HG03097 (cell line): ENCODE measurements around the gene RPP25L.

Experiments used
- ATAC-seq: cut with Tn5 transposase; IDR thresholded peaks from one replicate; pipeline ENCODE4 v1.9.1; 2021; ENCODE audit not compliant: unreplicated experiment, low FRiP score

RPP25L gene

DNA sequence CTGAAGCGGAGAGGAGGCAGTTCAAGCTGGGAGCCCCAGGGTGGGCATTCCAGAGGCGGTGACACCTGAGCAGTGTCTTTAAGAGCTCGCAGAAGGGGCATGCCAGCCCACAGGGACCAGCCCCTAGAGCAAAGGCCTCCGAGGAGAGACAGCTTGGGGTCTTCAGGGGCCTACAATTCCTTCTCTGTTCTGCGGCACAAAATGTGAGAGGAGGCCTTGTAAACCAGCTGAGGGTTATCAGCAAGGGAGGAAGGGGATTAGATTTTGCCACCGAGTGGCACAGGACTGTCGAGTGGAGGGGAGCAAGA lies 26.2 kb upstream of the RPP25L start:
- no peak for ATAC-seq

DNA sequence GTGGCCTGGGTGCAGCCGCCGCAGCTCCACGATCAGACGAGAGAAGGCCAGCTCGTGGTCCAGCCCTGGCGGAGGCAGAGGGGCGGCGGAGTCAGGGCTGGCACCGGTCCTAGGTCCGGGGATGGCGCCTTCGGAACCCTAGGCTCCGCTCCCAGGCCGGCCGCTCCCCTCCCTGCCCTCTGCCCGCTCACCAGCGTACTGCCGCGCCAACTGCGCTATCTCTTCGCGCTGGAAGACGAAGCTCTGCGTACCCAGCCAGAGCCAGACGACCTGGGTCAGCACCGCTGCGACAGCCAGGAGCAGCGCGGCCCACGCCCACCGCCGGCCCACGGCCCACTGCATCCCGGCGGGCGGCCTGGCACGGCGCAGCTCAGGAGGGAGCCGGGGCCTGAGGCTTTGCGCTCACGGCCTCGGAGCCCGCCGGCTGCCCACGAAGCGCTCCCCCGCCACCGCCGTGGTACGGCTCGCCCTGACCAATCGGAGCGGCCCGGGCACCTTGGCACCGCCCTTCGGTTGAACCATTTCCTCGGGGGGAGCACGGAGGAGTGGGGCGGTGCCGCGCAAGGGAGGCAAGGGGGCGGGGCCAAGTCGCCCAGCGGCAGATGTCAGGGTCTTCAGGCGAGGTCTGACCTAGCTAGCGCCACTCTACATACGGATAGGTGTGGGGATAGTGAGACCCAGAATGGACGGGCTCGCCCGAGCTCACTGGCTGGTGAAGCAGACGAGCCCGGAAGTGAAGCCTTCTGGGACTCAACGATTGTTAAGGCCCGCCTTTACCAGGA lies 25.6 kb upstream of the RPP25L start, which contains the start of gene SIGMAR1:
Gene SIGMAR1, minus strand, starts transcription at position 432 of the 782 bp plus-strand sequence. Its CDS starts 90 bp downstream, at position 342.
- peak; percentile 85 for ATAC-seq

DNA sequence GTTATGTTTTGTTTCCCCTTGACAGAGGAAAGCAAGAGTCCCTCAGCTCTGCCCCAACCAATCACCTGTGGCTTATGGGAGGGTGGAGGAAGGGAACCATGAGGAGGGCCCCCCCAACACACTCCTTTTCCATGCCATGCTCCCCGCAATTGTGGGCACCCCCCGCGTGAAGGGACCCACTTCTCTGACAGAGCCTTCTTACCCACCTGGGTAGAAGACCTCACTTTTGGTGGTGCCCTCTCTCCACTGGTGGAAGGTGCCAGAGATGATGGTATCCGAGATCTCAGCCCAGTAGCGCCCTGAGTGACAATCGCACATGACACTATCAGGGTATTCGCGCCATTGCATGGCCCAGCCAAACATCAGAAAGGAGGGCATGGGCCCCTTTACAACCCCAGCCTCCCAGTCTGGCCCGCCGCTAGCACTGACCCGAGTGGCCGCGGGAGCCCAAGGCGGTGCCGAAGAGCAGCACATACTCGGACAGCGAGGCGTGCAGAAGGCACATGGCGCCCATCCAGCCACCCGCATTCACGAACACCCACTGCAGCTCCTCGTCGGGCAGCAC lies 25.0 kb upstream of the RPP25L start:
- no peak for ATAC-seq

DNA sequence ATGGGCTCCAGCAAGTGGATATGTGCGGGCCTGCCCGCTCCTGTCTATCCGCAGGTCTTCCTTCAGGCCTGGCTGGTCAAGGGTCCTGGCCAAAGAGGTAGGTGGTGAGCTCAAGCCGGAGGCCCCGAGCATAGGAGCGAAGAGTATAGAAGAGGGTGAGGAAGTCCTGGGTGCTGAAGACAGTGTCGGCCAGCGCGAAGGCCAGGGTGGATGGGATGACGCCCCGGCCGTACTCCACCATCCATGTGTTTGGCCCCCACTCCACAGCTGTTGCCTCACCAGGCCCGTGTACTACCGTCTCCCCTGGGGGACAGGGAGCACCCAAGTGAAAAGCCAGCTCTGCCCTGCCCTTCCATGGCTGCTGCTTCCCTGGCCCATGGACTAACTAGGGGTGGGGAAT lies 23.7 kb upstream of the RPP25L start:
- no peak for ATAC-seq

DNA sequence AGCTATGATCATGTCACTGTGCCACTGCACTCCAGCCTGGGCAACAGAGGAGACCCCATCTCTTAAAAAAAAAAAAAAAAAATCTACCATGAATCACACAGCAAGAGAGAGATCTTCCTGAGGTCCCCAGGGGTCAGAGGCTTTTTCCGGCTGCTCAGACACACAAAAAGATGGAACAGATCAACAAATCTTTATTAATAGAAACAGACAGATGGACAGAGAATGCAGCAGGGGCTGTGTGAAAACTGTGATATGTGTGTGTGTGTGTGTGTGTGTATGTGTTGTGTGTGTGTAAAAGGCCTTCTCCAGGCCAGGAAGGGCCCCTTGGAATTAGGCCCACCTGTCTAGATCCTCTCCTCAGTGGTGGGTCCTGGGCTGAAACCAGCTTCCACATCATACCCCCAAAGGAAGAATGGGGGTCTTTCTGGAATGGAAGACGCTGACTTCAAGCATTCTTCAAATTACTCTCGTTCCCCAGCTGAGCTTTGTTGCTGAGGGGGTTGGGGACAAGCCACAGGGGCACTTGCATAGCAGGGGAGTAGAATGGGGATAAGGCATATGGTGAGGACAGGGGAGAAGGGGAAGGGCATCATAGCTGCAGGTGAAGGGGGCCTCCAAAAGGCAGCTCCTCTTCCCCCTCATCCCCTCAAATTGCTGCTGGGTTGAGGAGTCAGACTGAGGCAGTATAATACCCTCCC lies 22.8 kb upstream of the RPP25L start:
- no peak for ATAC-seq

DNA sequence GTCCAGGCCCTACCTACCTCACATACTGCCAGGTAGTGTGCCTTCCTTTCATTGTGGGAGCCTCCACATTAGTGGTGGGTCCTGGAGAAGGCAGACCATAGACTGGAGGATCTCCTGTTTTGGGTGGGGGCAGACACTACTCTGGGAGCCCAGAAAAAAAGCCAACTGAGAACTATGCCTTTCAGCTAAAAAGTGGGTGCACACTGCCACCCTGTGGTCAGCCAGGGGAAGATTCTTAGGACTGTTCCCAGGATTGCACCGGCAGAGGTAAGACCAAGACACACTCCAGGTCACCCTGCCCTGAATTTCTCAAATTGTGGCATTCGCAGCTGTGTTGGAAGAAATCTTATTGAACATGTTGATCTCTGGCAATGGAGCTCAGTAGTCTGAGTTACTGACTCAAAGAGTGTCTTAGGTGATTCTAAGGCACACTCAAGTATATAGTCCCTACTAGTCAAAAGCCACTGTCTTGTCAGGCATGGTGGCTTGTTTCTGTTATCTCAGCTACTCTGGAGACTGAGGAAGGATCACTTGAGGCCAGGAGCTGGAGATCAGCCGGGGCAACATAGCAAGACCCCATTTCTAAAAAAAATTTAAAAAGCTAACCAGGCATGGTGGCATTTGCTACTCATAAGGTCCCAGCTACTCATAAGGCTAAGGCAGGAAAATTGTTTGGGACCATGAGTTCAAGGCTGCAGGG lies 22.1 kb upstream of the RPP25L start:
- no peak for ATAC-seq

DNA sequence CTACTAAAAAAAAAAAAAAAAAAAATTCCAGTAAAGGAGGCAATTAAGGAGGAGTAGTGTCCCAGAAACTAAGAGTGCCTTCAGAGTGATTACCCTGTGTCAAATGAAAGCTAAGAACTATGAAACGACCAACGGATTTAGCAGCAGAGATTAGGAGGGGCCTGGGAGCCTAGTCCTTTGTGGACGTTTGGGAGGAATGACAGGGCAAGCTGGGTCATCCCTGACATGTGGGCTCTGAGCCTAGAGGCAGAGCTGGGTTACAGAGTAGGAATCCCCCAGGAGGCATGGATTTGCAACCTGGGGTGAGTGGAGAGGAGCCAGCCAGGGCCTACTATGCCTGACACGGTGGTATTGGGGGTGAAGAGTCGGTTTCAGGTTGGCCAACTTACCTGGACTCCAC lies 21.3 kb upstream of the RPP25L start:
- no peak for ATAC-seq

DNA sequence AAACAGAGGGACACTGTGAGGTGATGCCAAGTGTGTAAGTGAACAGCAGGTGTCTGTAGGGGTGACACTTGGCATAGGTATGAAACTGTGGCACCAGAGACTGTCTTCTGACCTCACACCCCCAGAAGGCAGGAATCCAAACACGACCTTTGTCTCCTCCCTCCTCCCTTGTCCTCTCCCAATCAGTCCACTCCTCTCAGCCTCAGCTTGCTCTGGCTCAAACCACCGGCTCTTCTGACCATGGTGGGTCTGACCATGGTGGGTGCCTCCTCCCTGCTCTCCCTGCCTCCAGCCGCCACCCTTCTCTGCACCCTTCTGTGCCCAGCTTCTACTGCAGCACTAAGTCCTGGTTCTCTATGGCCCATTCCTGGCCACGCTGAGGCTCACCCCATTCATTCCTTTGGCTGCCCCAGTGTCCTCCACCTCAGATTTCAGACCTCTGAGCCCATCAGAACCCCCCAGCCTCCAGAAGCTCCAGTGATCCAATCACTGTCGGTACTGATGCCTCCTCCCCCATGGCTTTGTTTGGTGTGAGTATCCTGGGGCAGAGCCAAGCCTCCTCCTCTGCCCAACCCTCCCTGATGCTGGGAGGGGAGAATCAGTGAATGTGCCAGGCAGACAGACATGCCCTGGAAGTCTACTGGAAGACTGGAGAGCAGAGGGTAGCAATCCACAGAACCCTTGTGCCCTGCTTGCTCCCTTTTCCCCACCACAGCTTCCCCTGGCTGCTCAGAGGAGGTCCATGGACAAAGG lies 18.7 kb upstream of the RPP25L start:
- no peak for ATAC-seq

DNA sequence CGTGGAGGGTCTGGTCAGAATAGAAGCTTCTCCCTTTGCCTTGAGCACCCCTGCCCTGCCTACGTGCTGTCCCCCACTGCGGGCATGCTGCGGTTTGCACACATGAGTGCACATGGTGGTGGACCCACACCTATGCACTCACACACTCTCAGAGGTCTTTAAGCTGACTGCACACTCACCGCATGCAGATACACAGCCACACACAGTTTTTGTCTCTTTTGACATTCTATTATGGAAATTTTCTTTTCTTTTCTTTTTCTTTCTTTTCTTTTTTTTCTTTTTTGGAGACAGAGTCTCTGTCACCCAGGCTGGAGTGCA lies 17.6 kb upstream of the RPP25L start:
- ATAC-seq, result no peak

DNA sequence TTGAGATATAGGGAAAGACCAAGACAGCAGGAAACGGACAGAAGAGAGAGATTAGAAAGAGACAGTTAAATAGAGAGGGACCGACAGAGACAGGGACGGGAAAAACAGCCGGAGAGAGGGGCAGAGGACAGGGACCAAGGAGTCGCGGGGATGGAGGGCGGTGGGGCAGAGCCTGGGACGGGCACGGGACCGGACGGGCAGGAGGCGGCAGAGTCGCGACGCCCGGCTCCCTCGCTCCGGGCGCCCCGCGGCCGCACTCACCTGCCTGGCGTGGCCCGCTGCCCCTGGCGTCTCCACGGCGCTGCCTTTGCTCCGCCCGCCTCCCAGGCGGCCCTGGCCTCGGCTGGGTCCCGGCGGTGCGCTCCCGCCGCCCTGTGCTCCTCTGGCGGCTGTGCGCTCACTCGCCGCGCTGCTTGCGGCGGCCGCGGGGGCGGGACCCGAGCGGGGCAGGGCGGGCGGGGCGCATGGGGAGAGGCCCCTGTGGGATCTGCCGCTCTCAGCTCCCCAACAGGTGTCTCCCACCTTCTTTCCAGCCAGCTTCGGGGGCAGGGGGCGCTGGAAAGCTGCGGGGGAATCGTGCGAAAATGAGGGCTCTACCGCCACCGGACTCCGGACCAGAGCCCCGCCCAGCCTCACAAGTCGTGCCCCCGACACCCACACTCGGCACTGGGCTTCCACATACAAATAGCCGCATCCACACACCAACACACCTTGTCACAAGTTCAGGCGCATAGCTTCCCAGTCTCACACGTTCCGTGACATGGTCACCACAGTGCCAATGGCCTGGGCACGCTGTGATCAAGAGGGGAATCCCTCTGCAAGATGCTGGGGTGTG lies 17.0 kb upstream of the RPP25L start, which contains the start of gene ARID3C:
Gene ARID3C, minus strand, starts transcription at position 411 of the 835 bp plus-strand sequence. CDS start 1,052 bp downstream, outside the sequence.
- ATAC-seq, result no peak

DNA sequence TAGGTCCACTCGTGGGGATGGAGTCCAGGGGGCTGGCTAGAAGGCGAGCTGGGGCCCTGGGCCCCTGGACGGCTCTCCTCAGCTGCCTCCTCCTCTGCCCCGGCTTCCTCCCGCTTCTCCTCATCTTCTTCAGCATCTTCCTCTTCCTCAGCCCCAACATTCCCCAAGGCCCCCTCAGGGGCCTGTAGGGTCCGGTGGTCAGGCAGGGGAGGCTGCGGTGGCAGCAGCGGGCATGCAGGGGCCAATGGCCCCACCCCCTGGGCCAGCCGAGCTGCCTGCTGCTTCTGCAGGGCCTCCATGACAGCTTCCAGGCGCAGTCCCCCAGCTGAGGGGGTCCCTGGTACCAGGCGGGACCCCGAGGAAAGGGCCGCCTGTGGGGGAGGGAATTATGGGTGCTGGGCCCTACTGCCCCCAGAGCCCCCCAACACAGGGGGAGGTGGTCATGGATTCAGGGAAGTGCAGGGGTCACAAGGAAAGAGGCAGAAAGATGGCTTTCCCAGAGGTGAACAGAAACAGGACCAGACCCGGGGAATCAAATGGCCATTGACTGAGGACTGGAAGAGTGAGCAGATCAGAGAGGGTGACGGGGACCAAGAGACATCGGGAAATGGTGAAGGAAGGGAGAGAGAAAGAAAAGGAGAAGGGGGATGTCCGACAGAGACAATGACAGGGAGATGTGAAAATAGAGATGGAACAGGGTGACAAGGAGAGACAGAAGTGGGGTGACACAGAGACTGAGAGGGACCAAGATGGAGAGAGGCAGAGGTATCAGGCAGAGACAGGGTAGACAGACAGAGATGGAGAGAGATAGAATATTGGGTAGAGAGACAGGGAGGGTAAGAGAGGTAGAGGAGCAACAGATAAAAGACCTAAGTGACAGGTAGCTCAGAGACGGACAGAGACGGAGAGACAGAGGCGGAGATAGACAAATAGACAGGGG lies 16.1 kb upstream of the RPP25L start:
- ATAC-seq, result no peak

DNA sequence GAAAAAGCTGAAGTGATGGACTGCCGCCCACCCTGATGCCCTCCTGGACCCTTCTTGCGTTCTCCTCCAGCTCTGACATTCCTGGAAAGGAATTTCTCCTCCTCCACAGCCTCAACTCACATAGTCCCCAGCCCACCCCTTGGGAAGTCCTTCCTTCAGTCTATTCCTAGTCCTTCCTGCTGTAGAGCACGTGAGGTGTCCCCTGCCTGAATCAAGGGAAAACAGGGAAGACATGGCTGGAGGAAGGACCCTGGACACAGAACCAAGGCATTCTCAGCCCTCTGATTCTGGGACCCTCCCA lies 13.2 kb upstream of the RPP25L start:
- no peak for ATAC-seq

DNA sequence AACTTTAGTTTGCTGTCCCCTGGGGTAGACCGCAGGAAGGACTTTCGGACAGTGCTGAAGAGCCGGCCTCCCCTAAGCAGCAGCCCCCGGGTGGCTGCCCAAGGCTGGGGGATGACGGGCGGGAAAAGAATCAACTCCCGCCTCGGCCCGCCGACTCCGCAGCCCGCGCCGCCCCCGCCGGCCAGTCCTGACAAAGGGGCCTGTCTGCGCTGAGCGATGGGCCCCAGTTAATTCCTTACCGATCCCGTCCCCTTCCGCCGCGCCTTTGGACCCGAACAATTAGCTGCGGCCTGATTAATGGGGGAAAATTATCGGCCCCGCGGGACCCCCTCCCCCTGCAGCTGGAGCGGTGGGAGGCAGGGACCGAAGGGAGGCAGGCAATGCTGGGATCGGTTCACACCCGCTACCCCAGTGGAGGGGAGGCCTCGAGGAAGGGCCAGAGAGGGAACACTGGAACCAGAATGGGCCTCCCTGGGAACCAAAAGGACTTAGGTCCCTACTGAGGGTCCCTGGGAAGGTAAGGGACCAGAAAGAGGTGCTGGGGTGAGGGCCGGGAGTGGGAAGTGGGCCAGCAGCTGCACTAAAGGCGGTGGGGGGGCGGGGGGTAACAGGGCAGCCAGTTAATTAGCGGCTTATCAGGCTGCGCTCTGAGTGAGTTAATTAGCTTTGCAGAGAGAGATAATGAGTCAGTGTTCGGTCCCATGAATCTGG lies 12.7 kb upstream of the RPP25L start:
- no peak for ATAC-seq

DNA sequence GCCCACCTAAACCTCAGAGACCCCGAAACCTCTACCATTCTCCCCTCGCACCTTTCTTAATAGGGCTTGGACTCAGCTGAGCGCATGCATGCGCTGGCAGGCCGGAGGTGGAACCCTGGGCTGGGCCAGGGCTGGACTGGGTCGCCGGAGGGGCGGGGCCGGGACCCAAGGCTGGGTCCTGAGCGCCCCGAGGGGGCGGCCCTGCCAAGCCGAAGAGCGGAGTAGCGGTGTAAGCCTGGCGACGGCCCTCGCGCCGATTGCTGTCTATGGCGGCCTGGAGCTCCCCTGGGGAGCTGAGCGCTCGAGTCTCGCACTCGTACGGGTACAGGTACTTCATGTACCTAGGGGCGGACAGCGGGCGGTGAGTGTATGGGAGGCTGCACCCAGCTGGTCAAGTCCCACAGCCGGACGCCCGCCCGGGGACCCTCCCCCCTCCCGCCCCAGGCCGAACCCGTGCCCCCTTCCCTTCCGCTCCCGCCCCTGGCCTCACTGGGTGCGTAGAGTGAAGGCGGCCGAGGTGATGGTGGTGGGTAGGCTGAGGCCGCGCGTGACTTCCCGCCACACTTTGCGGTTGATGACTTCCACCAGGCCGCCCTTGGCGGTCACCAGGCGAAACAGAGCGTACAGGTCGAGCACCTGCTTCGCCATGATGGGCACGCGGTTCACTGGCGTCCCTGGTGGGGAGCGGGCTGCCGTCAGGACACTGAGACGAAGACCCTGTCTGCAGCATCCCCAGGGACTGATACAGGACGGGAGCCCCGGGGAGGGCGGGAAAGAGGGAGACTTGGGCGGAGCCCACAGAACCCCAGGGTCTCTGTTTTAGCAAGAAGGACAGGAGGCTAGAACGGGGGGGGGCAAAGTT lies 11.7 kb upstream of the RPP25L start:
- no peak for ATAC-seq

DNA sequence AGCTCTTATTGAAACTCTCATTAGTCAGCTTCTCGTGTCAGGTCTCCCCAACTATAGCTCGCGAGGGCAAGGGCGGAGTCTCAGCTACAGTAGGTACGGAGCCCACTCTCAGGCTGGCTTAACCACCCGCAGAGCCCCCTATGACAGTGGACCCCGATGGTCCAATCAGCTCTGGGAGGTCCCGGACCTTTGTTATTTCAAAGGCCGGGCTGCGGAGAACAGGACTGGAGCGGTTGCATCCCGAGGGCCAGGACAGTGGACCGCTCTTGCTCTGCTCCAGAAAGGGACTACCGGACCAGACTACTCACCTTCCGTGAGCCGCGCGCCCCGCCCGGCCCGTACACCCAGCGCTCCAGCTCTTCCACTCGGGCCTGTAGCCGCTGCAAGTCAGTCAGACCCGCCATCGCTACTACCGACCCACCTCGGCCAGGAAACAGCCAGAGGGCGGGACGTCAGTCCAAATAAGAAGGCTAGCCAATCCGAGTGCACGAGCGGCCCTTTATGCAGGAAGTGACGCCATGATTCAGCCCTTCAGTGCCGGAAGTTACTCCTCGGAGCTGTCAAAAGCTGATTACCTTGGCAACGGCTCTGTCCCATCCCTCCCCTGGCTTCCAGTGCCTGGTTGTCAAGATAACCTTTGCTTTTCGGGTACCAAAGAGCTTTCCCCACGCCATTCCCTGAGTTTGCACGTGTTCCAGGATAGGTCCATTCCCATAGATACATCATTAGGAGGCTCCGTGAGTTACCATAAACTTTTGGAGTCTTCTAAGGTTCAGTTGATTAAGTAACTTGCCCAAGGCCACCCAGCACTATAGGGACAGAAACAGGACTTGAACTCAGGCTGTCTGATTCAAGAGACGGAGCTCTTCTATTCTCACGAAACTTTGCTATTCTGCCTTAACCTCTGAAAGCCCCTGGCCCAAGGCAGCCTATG lies 8.4 kb upstream of the RPP25L start, which contains the start of gene DCTN3:
Gene DCTN3, minus strand, starts transcription at position 435 of the 934 bp plus-strand sequence. Its CDS starts 31 bp downstream, at position 404.
- peak; percentile 96 for ATAC-seq

DNA sequence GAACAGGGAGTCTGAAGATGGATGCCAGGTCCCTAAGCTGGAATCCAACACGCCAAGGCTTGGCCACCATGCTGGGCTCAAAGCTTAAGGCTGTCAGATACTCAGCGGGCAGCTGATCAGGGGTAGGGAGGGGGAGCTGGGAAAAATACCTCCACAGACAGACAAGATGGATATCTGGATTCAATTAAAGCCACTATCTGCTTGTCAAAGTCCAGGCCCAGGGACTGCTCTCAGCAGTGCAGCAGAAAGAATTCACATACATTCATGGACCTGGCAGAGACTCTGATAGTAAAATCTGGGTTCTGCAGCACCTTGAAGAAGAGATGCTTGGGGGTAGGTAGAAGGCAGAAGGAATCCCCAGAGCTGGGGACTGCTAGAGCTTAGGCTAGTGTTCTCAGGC lies 3.2 kb upstream of the RPP25L start:
- no peak for ATAC-seq
